IPS DF 6.9 (cell line): ENCODE data around the gene RAD50.
"Not testable (repeated sequence)": the region's sequence is repeated elsewhere in the genome, so short reads cannot be mapped to it uniquely, and the experiment has no call there.

Source experiments
- DNase-seq: peaks from one replicate; pipeline ENCODE4 v3.0.0-alpha.2; 2013; ENCODE audit warnings: low read depth, low spot score
- H3K27ac ChIP-seq: one replicate; pipeline ENCODE4 v1.5.1; 2013; ENCODE audit warnings: low read length, control low read depth
- H3K27me3 ChIP-seq: 2 replicates; pipeline ENCODE4 v1.6.1; 2013; ENCODE audit warnings: mild to moderate bottlenecking, low read length; ENCODE audit not compliant: control insufficient read depth, insufficient read depth
- H3K36me3 ChIP-seq: 2 replicates; pipeline ENCODE4 v1.6.1; 2013; ENCODE audit warnings: low read length; ENCODE audit not compliant: control insufficient read depth, insufficient read depth
- H3K4me1 ChIP-seq: 2 replicates; pipeline ENCODE4 v1.6.1; 2013; ENCODE audit warnings: low read length; ENCODE audit not compliant: control insufficient read depth, insufficient read depth
- H3K4me3 ChIP-seq: 2 replicates; pipeline ENCODE4 v1.5.1; 2013; ENCODE audit warnings: mild to moderate bottlenecking, low read length
- H3K9me3 ChIP-seq: 2 replicates; pipeline ENCODE4 v1.6.1; 2013; ENCODE audit warnings: low read length, inconsistent platforms; ENCODE audit not compliant: control insufficient read depth, insufficient read depth
- WGBS: extraction: QIAGEN DNeasy Blood & Tissue Kit; methylation state at CpG from one replicate; pipeline ENCODE4 v1.1.7; 2013; ENCODE audit warnings: mixed read lengths, missing lambda C conversion rate; ENCODE audit not compliant: insufficient read length, insufficient coverage; 5-methylcytosine and 5-hydroxymethylcytosine counted together

Gene RAD50

GRCh38 chr5:132556763-132557477 lies at the start of gene RAD50:
TSS of gene RAD50 (plus strand) at chr5:132556977. CDS start at chr5:132557325, 348 bp downstream.
- Histone ChIP-seq H3K36me3 (0 out of 2 replicates have a peak, but pooled peaks cover 2% of the 10 kb centered on the region), H3K4me3 (peak within 1 kb of the TSS; percentile 70; the same call in 1 of the 2 replicates), H3K27me3 (no peaks in the 10 kb centered on the region), H3K9me3 (no peaks in the 10 kb centered on the region), H3K27ac (no peak within 1 kb of the TSS), H3K4me1 (no peaks in the 10 kb centered on the region)
- DNase-seq, result peak; percentile 78
- no CpG with 5 or more reads among the region's 53 CpGs for WGBS

- Histone ChIP-seq H3K27ac (no peak overlapping the region), H3K9me3 (no peaks in the 10 kb centered on the region), H3K4me1 (no peaks in the 10 kb centered on the region), H3K36me3 (no peaks in the 10 kb centered on the region), H3K4me3 (no peak overlapping the region), H3K27me3 (no peaks in the 10 kb centered on the region)
- DNase-seq, result no peak
These were observed 46.7 kb upstream of the RAD50 start for GRCh38 chr5:132510076-132510475.

GRCh38 chr5:132513618-132514336 lies 43.0 kb upstream of the RAD50 start:
- H3K9me3 ChIP-seq, H3K4me1 ChIP-seq, H3K27ac ChIP-seq, H3K4me3 ChIP-seq, DNase-seq, H3K27me3 ChIP-seq, H3K36me3 ChIP-seq: not testable (repeated sequence)
- no CpG with 5 or more reads among the region's 25 CpGs for WGBS

- H3K27ac ChIP-seq, DNase-seq, H3K4me1 ChIP-seq, H3K36me3 ChIP-seq, H3K4me3 ChIP-seq, H3K27me3 ChIP-seq, H3K9me3 ChIP-seq: not testable (repeated sequence)
- WGBS, result no CpG with 5 or more reads among the region's 1 CpG
These were observed 34.7 kb upstream of the RAD50 start for GRCh38 chr5:132522067-132522466.

- not testable (repeated sequence) for H3K4me1 ChIP-seq, H3K36me3 ChIP-seq, H3K9me3 ChIP-seq, H3K27me3 ChIP-seq, H3K4me3 ChIP-seq, DNase-seq, H3K27ac ChIP-seq
- no CpG with 5 or more reads among the region's 5 CpGs for WGBS
These were observed 31.9 kb upstream of the RAD50 start for GRCh38 chr5:132524877-132525276.

GRCh38 chr5:132525299-132525724 lies 31.5 kb upstream of the RAD50 start:
- Histone ChIP-seq H3K4me3 (no peak overlapping the region), H3K4me1 (no peaks in the 10 kb centered on the region), H3K27me3 (no peaks in the 10 kb centered on the region), H3K27ac (no peak overlapping the region), H3K9me3 (no peaks in the 10 kb centered on the region), H3K36me3 (no peaks in the 10 kb centered on the region)
- no peak for DNase-seq

GRCh38 chr5:132526290-132526973 lies 30.3 kb upstream of the RAD50 start:
- Histone ChIP-seq H3K9me3 (no peaks in the 10 kb centered on the region), H3K4me1 (no peaks in the 10 kb centered on the region), H3K27me3 (no peaks in the 10 kb centered on the region), H3K27ac (no peak overlapping the region), H3K4me3 (no peak overlapping the region), H3K36me3 (no peaks in the 10 kb centered on the region)
- no CpG with 5 or more reads among the region's 11 CpGs for WGBS
- DNase-seq, result no peak

GRCh38 chr5:132526974-132527564 lies 29.7 kb upstream of the RAD50 start:
- Histone ChIP-seq H3K9me3 (no peaks in the 10 kb centered on the region), H3K4me3 (no peak overlapping the region), H3K27me3 (no peaks in the 10 kb centered on the region), H3K4me1 (no peaks in the 10 kb centered on the region), H3K27ac (no peak overlapping the region), H3K36me3 (no peaks in the 10 kb centered on the region)
- no peak for DNase-seq
- no CpG with 5 or more reads among the region's 8 CpGs for WGBS

- no peak for DNase-seq
- H3K27ac ChIP-seq, result no peak overlapping the region
- no peak overlapping the region for H3K4me3 ChIP-seq
- no CpG with 5 or more reads among the region's 2 CpGs for WGBS
- no peaks in the 10 kb centered on the region for H3K36me3 ChIP-seq
- H3K27me3 ChIP-seq, result no peaks in the 10 kb centered on the region
- no peaks in the 10 kb centered on the region for H3K9me3 ChIP-seq
- no peaks in the 10 kb centered on the region for H3K4me1 ChIP-seq
These were observed 28.8 kb upstream of the RAD50 start for GRCh38 chr5:132528021-132528420.

GRCh38 chr5:132528866-132529634 lies 27.7 kb upstream of the RAD50 start:
- WGBS, result no CpG with 5 or more reads among the region's 6 CpGs
- no peak for DNase-seq
- Histone ChIP-seq H3K4me1 (no peaks in the 10 kb centered on the region), H3K27me3 (no peaks in the 10 kb centered on the region), H3K27ac (no peak overlapping the region), H3K36me3 (no peaks in the 10 kb centered on the region), H3K9me3 (no peaks in the 10 kb centered on the region), H3K4me3 (no peak overlapping the region)
